GM12878 (cell line): ENCODE measurements around the gene BRICD5. TPM values are rescaled to one million over a fixed set of nuclear protein-coding genes. Genes with fewer than 3 reads are reported as not detected.
A peak's percentile ranks its signal among the peaks of the same experiment; 100 is the strongest.

Source experiments
- ATAC-seq: fragments of 200-7000 bp; cut with Tn5 transposase; 3 replicates; pipeline ENCODE4 v1.9.1; 2020; ENCODE audit warnings: mild to moderate bottlenecking, moderate library complexity
- BruUV-seq: library from RNA; stranded (reverse); fragments of 400-500 nt; replicated peaks from 2 replicates; lab custom pipeline; 2021; lab: Mats Ljungman, UMichigan
- CTCF ChIA-PET: fragments of 300-600 bp; sonication (Branson Sonifier 250); formaldehyde crosslinking; extraction: SDS; loops from one replicate; lab custom pipeline; 2021; ENCODE audit warnings: inconsistent platforms; lab: Yijun Ruan, JAX
- POLR2A ChIA-PET: fragments of 350-600 bp; formaldehyde crosslinking; extraction: SDS; loops from one replicate; lab custom pipeline; 2021; ENCODE audit warnings: inconsistent platforms; lab: Charles Lee
- RAD21 ChIA-PET: fragments of 300-600 bp; sonication (Branson Sonifier 250); formaldehyde crosslinking; loops from one replicate; lab custom pipeline; 2023; ENCODE audit warnings: antibody characterized with exemption; ENCODE audit not compliant: unreplicated experiment; lab: Charles Lee
- SMC1A ChIA-PET: fragments of 300-600 bp; sonication (Branson Sonifier 250); formaldehyde crosslinking; loops from one replicate; lab custom pipeline; 2023; ENCODE audit not compliant: unreplicated experiment, uncharacterized antibody; lab: Charles Lee
- DNase-seq: peaks from one replicate; pipeline ENCODE4 v3.0.0-alpha.2; 2011; ENCODE audit warnings: low read depth, low spot score
- FAIRE-seq: peaks from 3 replicates; lab custom pipeline; 2011; peaks lifted over from hg19 to GRCh38; lab: Jason Lieb, UNC
- H2AFZ ChIP-seq: 2 replicates; pipeline ENCODE4 v1.6.0; 2011; ENCODE audit warnings: low read depth, low read length, control low read depth; ENCODE audit not compliant: control insufficient read depth
- H3K27ac ChIP-seq: 2 replicates; pipeline ENCODE4 v1.5.1; 2011; ENCODE audit warnings: control low read depth; ENCODE audit not compliant: control insufficient read depth, insufficient read depth
- H3K27me3 ChIP-seq, 2 experiments: replicated peaks in 1 of 2; 2 replicates each; pipeline versions ENCODE4 v1.6.0 to v1.6.1; 2011; ENCODE audit warnings: low read length in 1 of 2; ENCODE audit not compliant: control insufficient read depth in 2 of 2, insufficient read depth in 2 of 2
- H3K36me3 ChIP-seq, 2 experiments: 2 replicates each; pipeline ENCODE4 v1.5.1; 2011; ENCODE audit warnings: low read length in 1 of 2; ENCODE audit not compliant: control insufficient read depth in 2 of 2, insufficient read depth in 2 of 2
- H3K4me1 ChIP-seq: 2 replicates; pipeline ENCODE4 v1.6.1; 2011; ENCODE audit warnings: mild to moderate bottlenecking, low read length, moderate library complexity, mixed read lengths; ENCODE audit not compliant: control insufficient read depth, insufficient read depth
- H3K4me2 ChIP-seq: 2 replicates; pipeline ENCODE4 v1.6.0; 2011; ENCODE audit warnings: control low read depth; ENCODE audit not compliant: control insufficient read depth, insufficient read depth
- H3K4me3 ChIP-seq: fragments of 200-600 bp; sonication (generic); 2 replicates; pipeline ENCODE4 v1.5.1; 2016
- H3K79me2 ChIP-seq: 2 replicates; pipeline ENCODE4 v1.6.0; 2011; ENCODE audit warnings: low read length; ENCODE audit not compliant: control insufficient read depth, insufficient read depth
- H3K9ac ChIP-seq: 2 replicates; pipeline ENCODE4 v1.8.0; 2011; ENCODE audit warnings: low read length, control low read depth, mixed read lengths; ENCODE audit not compliant: control insufficient read depth, insufficient read depth
- H3K9me3 ChIP-seq: replicated peaks from 3 replicates; pipeline ENCODE4 v1.5.1; 2011; ENCODE audit warnings: mild to moderate bottlenecking, low read length; ENCODE audit not compliant: control insufficient read depth, insufficient read depth
- H4K20me1 ChIP-seq: 2 replicates; pipeline ENCODE4 v1.6.0; 2011; ENCODE audit not compliant: control insufficient read depth, insufficient read depth
- CHD2 ChIP-seq: IDR thresholded peaks from 2 replicates; pipeline ENCODE4 v1.6.1; 2011; ENCODE audit warnings: low read depth, low read length, improper control_type of control experiment, borderline replicate concordance
- CREB1 ChIP-seq: IDR thresholded peaks from 2 replicates; pipeline ENCODE4 v1.6.1; 2012; ENCODE audit warnings: low read depth, mild to moderate bottlenecking, inconsistent platforms
- FOXK2 ChIP-seq: fragments of 450-650 bp; IDR thresholded peaks from 2 replicates; pipeline ENCODE4 v1.6.1; 2017; ENCODE audit warnings: mild to moderate bottlenecking, moderate library complexity
- HCFC1 ChIP-seq: fragments of 150-350 bp; IDR thresholded peaks from 2 replicates; pipeline ENCODE4 v1.6.1; 2014; ENCODE audit warnings: low read length
- MAX ChIP-seq: IDR thresholded peaks from 2 replicates; pipeline ENCODE4 v1.6.1; 2012; ENCODE audit warnings: low read depth, low read length, improper control_type of control experiment
- PKNOX1 ChIP-seq: fragments of 450-650 bp; IDR thresholded peaks from 2 replicates; pipeline ENCODE4 v1.6.1; 2016; ENCODE audit warnings: mild to moderate bottlenecking
- RELB ChIP-seq: fragments of 450-650 bp; IDR thresholded peaks from 2 replicates; pipeline ENCODE4 v1.6.1; 2017; ENCODE audit warnings: low read depth, mild to moderate bottlenecking, moderate library complexity
- SIN3A ChIP-seq: IDR thresholded peaks from 2 replicates; pipeline ENCODE4 v1.6.1; 2012; ENCODE audit warnings: low read depth, low read length, improper control_type of control experiment
- TARDBP ChIP-seq: IDR thresholded peaks from 2 replicates; pipeline ENCODE4 v1.6.1; 2016; ENCODE audit warnings: borderline replicate concordance
- TCF7 ChIP-seq: IDR thresholded peaks from 2 replicates; pipeline ENCODE4 v1.6.1; 2014; ENCODE audit warnings: antibody characterized with exemption, borderline replicate concordance
- WGBS: methylation state at CpG from one replicate; pipeline ENCODE4 v1.1.6; 2016; ENCODE audit warnings: low lambda C conversion rate; ENCODE audit not compliant: insufficient replicate concordance, insufficient coverage; ENCODE audit errors: missing lambda C conversion rate; 5-methylcytosine and 5-hydroxymethylcytosine counted together
- in situ Hi-C: fragments of 300-500 bp; cut with MboI; formaldehyde crosslinking; loops from 9 replicates; pipeline ENCODE4 v1.14.3; 2018; ENCODE audit warnings: mixed read lengths
- intact Hi-C: fragments of 100-400 bp; cut with micrococcal nuclease; formaldehyde crosslinking; loops from one replicate; pipeline ENCODE4 v1.14.2; 2022; ENCODE audit not compliant: unreplicated experiment
- polyA plus RNA-seq, 11 experiments: library from polyadenylated mRNA; depleted of rRNA in 4 of 11; unstranded in 6 of 11; stranded (reverse) in 5 of 11; fragments of >200 nt; fragmentation: Nextera tagmentation in 4 of 11; fragmentation: Illumina TruSeq in 1 of 11; extraction: Ambion mirVana in 4 of 11; extraction: Trizol in 1 of 11; gene quantifications; 1 replicate in 1 of 11; 2 replicates in 10 of 11; pipeline versions ENCODE4 v1.2.1 to v1.2.3, GENCODE V29; 2011 to 2016; ENCODE audit warnings: inconsistent platforms in 2 of 11, missing spikeins in 2 of 11, low read depth in 1 of 11
- total RNA-seq, 4 experiments: library from RNA; depleted of rRNA in 3 of 4; stranded (reverse); fragments of >200 nt in 3 of 4; fragmentation: Illumina TruSeq in 1 of 4; extraction: Trizol in 1 of 4; gene quantifications; 2 replicates each; pipeline versions ENCODE4 v1.2.1 to v1.2.3, GENCODE V29; 2013 to 2021

The BRICD5 gene
- total and polyA plus RNA-seq, 10 of the 15 experiments (the other 5 are each of a cell fraction or from before 2014, with no cell fraction given), result 0.58 to 11.6 (median 1.5) TPM; not detected in 1

GRCh38 chr16:2223221-2223941 lies 12.7 kb upstream of the BRICD5 start, which contains the start of gene E4F1 (continued):
- TF ChIP-seq RELB (peak; percentile 61; the same call in 1 of the 2 replicates), PKNOX1 (peak; percentile 99), HCFC1 (peak; percentile 68), MAX (peak; percentile 89; the same call in 1 of the 2 replicates), CREB1 (peak; percentile 97), FOXK2 (no peak), CHD2 (0 out of 2 replicates have a peak, but pooled peaks have one; percentile 7), SIN3A (peak; percentile 70; the same call in 1 of the 2 replicates)

- no peak for ATAC-seq
- CTCF ChIA-PET, result interaction anchor here (0.7 kb wide), 1 partner anchor 213 kb away, joined by 3 read pairs; no protein-coding TSS in a partner anchor
- Histone ChIP-seq H3K4me1 (no peaks in the 10 kb centered on the region), H3K9ac (no peak overlapping the region), H3K79me2 (peaks cover 16% of the 10 kb centered on the region)
- TF ChIP-seq TARDBP (no peak), TCF7 (no peak)
- TF ChIP-seq, all 136 proteins: peak for 0
- H3K36me3 ChIP-seq, result no peaks in the 10 kb centered on the region; a peak in 1 of 4 replicates
- no peaks in the 10 kb centered on the region for H3K9me3 ChIP-seq
- peak overlapping the region; percentile 32 for H3K4me2 ChIP-seq
- in situ Hi-C loops, result no loop called here
- BruUV-seq, result no TSS peak
- H2AFZ ChIP-seq, result no peak overlapping the region
- no peaks in the 10 kb centered on the region for H4K20me1 ChIP-seq
- POLR2A ChIA-PET, result no interaction called here
- intact Hi-C loops, result no loop called here
- H3K4me3 ChIP-seq, result no peak overlapping the region
- no peak overlapping the region for H3K27ac ChIP-seq
- RAD21 ChIA-PET, result no interaction called here
- no peaks in the 10 kb centered on the region for H3K27me3 ChIP-seq
- DNase-seq, result no peak
- FAIRE-seq, result no peak
- WGBS, result 91% methylated on average over 4 of the region's 4 CpGs
- SMC1A ChIA-PET, result interaction anchor here (0.6 kb wide), 1 partner anchor 782 kb away, joined by 3 read pairs; no protein-coding TSS in a partner anchor
Observed at GRCh38 chr16:2216330-2216729, 5.7 kb upstream of the BRICD5 start.
